Measurements from ENCODE around the gene SYK.
A peak's percentile ranks its signal among the peaks of the same experiment; 100 is the strongest.

SYK gene

DNA sequence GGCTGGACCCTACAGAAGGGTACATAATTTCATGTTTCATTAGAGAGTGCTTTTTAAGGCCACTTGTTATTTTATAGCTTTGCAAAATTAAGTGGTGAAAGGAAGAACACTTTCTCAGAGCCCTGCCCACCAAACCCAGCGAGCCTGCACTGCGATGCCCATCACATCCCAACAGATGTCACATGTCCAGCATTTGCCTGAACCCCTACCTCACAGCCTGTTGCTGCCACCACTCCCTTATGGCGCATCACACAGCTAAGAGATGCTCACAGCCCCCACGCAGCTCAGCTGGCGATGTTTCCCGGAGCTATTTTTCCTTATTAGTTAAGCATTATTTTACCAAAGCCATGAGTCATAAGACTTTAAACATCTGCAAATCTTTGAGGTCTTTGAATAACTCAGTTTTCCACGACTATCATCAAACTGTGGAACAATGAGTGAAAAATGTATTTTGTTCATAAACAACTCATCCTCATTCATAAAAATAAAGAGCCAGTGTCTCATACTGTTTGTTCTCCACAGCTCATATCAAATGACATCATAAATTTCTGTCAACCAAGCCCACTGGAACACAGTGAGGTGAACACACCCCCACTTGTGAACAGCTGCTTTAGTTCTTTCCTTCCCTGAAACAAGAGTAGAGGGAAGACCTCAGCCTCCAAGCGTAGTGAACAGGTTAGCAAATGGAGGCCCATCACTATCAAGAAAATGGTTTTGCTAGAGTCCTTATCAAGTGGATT is 104.9 kb downstream of the SYK start:
- DNase-seq (ENCODE audit: low read depth in 2 of 2), result no peak

DNA sequence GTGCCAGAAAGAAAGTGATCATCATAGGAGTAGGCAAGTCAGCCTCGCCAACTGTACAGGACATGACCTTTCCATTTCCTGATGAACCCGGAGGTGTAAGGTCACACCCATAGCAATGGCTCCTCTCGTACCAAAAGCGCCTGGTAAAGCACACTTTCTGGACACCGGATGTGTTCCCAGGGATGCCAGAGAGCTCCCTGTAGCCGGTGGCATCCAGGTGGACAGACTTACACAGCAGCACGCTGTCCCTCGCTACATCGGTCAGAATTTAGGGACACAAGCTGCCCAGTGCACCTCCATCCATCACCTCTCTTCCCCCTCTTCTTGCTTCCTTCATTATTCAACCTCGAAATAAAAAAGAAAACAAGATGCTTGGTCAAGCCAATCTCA is 105.4 kb downstream of the SYK start:
- DNase-seq (ENCODE audit: low read depth in 2 of 2), result no peak

DNA sequence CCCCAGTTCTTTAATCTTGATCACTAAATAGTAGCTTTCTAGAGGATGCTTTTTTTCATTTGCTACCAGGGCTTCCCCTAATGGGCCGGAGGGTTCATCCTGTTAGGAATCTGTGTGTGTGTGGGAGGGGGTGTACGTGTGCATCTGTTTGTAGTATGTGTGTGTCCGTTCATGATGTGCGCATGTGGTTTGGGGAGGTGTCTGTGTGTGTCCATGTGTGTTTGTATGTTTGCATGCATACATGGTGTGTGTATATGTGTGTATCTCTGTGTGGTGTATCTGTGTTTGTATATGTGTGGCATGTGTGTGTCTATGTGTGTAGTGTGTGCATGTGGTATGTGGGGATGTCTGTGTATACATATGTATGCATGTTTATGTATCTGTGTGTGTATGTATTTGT is 106.2 kb downstream of the SYK start:
- no peak for DNase-seq (ENCODE audit: low read depth in 2 of 2)

DNA sequence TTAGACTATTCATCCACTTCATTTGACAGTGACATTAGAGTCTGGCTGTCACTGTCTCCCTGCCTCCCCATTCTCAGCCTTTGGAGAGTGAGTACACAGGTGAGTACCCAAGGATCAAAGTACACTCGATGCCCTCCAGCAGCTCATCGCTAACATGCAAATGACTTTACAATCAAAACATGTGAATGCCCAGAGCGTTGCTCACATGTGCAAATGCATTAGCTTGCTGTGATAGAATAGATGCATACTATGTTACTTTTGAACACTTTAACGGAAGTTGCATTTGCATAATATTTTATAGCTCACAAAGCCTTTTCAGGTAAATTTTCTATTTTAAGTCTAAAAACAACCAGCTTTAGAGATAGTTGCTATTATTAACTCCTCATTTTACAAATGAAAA is 107.6 kb downstream of the SYK start:
- no peak for DNase-seq (ENCODE audit: low read depth in 2 of 2)

DNA sequence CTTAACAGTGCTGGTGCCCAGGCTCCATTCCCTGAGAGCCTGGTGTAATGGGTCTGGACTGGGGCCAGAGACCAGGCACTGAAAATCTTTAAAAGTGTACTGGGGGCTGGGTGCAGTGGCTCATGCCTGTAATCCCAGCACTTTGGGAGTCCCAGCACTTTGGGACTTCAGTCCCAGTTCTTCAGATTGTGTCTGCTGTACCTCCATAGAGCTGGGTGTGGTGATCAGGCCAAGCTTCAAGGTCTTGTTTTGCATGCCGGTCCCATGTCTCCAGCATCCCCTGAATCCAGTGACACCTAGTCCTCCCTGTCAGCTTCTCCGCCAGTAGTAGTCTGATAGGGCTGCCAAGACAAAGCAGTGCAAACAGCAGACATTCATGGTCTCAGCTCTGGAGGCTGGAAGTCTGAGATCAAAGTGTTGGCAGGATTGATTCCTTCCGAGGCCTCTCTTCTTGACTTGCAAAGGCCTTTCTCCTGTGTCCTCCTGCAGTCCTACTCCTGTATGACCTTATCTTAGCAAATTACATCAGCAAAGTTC is 108.2 kb downstream of the SYK start:
- DNase-seq (ENCODE audit: low read depth in 2 of 2), result no peak

DNA sequence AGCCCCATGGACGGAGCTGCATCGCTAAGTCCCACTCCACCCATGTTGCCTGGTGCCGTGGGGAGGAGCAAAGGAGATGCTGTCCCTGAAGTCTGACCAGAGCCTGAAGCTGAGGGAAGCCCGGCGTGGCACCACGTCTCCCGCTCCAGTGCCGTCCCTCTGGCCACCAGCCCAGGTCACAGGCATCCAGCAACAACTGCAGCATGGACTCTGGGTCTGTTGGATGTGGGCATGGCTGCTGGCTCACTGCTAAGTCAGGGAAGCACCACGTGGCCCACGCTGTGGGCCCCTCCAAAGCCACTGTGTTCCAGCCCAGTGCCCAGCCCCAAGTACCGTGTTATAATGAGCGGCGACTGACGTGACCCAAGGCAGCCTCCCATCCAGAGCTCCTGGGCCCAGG is 112.6 kb downstream of the SYK start:
- no peak for DNase-seq (ENCODE audit: low read depth in 2 of 2)

DNA sequence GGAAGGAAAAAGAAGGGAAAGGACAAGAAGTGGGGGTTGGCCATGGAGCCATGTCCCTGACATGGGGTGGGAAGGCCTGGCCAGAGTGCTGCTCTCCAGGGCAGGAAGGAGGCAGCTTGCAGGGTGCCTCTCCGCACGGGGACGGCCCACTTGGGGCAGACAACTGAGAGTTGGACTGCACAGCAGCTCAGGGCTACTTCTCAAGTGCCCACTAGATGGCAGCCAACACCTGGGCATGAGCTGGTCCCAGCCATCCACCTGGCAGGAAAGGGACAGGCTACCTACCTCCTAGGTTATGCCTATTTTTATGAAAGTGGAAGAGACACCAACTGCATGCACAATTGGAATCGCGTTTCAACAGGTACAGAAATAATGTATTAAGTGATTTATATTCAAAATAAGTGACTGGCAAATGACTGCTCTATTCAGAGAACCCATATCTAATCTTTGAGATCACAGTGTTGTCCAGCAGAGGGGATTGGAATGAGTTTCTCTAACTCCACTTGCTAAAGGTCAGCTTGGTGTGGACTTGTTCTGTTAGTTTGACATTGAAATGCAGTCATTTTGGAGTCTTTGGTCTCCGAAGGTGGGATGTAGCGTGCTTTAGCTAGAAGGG is 113.4 kb downstream of the SYK start:
- DNase-seq (ENCODE audit: low read depth in 2 of 2), result peak; percentile 57 to 60

DNA sequence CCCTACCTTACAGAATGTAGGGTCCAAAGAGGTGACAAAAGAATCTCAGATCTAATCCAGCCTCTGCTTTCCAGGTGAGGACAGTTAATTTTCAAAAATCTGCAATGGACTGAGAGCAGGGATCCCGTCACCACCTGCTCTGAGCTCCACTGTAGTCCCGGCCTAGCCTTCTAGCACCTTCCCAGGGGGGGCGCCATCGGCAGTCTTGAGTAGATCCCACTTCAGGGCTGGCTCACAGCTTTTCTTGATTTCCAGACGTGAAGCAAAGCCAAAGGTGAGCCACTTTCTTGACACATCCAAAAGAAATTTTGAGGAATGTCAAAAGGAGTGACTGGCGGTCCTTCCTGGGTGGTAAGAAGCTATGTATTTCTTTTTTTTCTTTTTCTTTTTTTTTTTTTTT is 114.1 kb downstream of the SYK start:
- DNase-seq (ENCODE audit: low read depth in 2 of 2), result no peak

DNA sequence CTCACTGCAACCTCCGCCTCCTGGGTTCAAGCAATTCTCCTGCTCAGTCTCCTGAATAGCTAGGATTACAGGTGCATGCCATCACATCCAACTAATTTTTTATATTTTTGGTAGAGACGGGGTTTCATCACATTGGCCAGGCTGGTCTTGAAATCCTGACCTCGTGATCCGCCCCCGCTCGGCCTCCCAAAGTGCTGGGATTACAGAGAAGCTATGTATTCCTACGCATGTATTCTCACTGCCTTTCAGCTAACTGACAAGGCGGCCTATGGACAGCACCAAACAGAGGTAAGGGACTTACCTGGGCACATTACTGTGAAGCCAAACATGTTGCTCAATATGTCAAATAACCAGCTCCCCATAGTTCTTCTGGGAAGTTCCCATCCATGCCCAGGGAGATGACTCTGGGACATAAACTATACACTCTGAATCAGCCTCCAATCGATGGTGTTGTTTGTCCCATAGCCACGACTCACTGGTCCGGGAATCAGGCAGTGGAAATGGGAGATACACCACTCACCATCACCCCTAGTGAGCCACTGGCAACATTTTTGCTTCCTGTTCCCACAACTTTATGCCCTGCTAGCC is 114.6 kb downstream of the SYK start:
- no peak for DNase-seq (ENCODE audit: low read depth in 2 of 2)

DNA sequence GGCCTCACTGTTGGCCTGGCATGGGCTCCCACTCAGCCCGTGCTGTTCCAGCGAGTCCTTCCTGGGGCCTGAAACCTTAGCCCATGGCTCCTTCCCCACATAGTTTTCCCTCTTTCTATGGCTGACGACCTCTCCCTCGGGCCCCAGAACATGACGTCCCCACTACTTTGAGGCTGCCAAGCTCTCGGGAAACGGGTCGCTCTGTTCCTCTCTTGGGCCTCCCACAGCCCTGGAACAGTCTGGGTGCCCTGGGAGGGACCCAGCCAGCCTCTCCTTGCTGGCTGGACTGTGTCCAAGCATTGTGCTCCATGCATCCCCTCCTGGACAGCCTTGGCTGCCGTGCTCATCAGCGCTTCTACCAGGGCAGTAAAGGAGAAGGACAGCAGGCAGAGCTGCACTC is 118.3 kb downstream of the SYK start:
- no peak for DNase-seq (ENCODE audit: low read depth in 2 of 2)

DNA sequence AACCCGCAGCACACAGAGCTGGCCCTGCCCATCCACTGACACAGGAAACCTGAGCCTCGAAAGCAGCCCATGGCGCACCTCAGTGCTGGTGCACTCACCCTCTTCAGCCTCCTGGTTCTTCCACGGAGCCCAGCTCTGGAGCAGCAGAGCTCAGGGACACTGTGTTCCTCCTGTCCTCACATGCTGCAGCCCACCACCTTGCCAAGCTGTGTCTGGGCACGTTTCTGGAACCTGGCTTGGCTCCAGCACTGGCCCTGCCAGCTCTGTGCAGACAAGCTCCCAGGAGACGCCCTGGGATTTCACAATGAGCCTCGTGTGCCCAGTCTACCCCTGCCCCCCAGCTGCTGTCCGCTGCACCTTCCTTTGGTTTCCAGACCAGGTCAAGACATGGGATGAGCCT is 119.5 kb downstream of the SYK start:
- no peak for DNase-seq (ENCODE audit: low read depth in 2 of 2)

DNA sequence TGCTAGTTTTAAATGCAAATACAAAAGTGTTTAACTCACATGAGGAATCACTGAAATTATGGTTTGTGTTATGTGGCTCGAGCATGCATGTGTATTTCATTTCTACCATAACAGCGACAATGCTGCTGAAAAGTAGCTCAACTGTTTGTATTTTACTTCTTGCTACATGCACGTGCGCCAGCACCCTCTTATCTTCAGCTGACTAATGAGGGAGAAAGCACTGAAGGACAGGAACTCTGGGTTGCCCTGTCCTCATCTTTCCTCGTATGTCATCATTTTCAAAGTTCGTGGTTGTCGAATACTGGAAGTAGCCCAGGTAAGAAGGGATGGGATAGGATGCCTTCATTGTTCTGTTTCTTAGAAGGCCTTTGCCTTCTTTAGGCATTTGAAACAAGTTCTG is 120.3 kb downstream of the SYK start:
- no peak for DNase-seq (ENCODE audit: low read depth in 2 of 2)

DNA sequence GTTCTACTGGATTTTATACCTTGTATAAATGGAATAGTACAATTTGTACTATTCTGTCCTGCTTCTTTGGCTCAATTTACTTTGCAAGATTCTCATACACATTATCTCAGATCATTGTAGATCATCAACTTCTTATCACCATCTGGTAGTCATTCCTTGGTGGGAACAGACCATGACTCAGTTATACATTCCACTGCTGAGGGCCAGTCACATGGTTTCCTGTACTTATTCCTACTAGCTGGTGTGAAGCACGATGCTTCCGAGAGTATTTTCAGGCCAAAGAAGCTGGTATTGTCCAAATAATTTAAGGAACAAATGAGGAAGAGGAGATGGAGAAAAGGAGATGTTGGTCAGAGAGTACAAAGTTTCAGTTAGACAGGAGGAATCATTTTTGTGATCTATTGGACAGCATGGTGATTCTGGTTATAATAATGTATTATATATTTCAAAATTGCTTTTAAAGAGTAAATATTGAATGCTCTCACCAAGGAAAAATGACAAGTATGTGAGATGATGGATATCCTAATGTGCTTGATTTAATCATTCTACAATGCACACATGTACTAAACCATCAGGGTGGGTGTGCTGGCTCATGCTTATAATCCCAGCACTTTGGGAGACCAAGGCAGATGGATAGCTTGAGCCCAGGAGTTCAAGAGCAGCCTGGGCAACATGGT is 124.1 kb downstream of the SYK start:
- no peak for DNase-seq (ENCODE audit: low read depth in 2 of 2)

DNA sequence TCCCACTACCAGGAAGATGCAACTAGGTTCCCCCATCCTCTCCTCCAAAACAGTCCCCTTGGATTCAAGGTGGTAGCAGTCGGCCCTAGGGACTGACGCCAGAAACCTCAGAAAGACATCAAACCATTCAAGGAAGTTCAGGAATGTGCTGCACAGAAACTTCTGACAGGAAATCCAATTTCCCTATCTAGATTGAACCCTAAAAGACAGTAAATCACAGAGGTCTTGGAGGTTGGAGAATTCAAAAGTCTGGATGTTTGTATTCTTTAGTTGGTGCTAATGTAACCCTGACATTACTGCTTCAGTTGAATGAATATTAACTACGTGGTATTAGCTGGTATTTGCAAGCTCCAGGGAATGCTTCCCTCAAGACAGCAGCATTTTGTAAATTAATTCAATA is 125.3 kb downstream of the SYK start:
- DNase-seq (ENCODE audit: low read depth in 2 of 2), result no peak

DNA sequence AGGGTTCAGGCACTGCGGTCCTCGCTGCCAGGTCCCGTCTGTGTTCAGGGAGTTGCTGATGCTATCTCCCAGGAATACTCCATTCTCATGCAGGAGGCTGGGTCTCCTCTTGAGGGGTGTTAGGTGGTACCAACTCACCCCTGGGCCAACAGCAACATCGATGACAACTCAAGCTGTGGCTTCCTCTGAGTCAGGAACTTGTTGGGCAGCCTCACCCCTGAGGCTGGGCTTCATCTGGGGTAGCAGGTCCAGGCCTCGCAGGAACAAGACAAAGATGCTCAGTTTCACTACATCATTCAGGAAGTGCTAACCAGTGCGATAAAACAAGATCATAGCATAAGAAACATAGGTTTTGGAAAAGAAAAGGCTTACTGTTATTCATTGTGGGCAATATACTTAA is 125.9 kb downstream of the SYK start:
- no peak for DNase-seq (ENCODE audit: low read depth in 2 of 2)

DNA sequence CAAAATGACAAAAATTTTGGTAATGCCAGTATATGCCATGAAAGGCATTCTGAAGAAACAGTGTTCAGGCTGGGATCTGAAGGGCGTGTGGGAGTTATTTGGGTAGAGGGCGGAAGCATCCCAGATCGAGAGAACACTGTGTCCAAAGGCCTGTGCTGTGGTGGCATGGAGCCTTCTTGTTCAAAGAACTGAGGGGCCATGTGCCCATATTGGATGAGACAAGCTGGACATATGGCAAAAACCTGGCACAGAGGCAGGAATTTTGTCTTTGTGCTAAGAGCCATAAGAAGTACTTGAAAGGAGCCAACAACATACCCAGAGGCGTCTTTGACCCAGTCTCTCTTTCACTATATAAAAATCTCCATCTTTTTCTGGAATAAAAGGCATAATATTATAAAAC is 128.0 kb downstream of the SYK start:
- DNase-seq (ENCODE audit: low read depth in 2 of 2), result no peak

DNA sequence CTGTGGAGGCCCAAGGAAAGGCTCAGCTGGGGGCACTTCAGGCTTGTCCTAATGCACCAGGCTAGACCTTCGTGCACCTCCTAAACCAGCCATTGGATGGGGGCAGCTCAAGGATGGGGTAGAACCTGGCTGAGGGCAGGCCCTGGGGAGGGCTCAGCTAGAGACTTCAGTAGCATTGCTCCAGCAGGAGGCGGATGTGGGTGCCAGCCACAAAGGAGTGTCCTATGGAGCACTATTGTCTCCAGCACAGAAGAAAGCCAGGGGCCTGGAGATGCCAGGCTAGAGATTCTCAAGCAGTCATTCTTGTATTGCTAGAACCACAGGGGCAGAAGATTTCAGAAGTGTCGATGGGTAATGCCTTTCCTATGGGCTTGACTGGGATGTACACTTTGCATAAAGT is 131.8 kb downstream of the SYK start:
- no peak for DNase-seq (ENCODE audit: low read depth in 2 of 2)

DNA sequence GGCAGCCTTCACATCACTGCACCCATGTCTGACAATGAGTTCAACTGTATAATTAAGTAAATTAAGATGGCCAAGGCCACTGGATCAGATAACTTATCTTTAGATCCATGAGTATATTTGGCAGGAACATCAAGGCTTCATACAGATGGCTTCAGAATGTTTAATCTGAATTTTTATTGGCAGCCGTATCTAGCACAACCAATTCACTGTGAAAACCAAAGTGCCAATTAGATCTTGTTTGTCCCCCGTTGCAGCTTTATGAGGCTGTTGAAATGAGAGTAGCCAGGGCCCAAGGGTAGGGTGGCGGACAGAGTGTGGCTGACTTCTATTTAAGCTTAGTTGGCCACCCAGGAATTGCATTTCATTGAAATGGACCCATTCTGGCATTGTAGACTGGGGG is 137.7 kb downstream of the SYK start:
- DNase-seq (ENCODE audit: low read depth in 2 of 2), result no peak

DNA sequence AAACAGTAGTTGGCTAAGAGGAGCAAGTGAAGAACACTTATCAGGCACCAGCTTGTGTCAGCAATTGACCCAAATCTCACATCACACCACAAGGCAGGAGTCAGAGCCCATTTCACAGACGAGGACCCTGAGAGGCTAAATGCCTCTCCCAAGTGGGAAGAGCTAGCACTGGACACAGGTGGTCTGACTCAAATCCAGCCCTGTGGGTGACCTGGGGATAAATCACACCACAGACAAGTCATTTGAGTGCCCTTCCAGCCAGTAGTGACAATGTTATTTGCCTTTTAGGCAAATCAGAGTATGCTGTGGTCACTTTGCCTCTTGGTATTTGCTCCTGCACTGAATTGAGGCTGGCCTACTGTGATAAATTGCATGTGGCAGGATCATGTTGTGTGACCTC is 138.7 kb downstream of the SYK start:
- DNase-seq (ENCODE audit: low read depth in 2 of 2), result no peak

DNA sequence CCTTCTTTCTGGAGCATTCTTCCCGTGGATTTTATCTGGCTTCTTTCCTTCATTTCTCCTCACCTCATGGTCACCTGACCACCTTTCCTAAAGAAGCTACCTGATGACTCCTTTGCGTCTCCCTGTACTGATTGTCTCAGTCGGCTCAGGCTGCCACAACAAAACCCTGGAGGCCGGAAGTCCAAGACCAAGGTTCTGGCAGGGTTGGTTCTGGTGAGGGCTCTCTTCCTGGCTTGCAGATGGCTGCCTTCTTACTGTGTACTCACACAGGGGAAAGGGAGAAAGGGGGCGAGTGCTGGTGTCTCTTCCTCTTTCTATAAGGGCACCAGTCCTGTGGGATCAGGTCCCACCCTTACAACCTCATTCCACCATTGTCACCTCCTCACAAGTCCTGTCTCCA is 140.0 kb downstream of the SYK start:
- no peak for DNase-seq (ENCODE audit: low read depth in 2 of 2)

DNA sequence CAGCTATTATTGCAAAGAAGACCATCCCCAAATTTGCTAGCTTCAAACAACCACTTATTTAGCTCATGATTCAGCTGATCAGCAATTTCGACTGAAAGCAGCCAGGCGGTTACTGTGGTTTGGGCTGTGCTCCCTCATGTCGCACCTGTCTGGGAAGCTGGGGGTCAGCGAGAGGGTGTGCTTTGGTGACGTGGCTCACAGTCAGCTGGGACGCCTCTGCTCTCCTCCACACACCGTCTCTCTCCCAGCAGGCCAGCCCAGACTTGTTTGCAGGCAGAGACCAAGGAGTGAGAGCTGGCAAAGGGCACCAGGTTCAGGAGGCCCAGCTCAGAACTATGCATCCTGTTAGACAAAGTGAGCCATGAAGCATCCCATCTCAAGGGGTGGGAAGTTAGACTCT is 140.9 kb downstream of the SYK start:
- DNase-seq (ENCODE audit: low read depth in 2 of 2), result no peak

DNA sequence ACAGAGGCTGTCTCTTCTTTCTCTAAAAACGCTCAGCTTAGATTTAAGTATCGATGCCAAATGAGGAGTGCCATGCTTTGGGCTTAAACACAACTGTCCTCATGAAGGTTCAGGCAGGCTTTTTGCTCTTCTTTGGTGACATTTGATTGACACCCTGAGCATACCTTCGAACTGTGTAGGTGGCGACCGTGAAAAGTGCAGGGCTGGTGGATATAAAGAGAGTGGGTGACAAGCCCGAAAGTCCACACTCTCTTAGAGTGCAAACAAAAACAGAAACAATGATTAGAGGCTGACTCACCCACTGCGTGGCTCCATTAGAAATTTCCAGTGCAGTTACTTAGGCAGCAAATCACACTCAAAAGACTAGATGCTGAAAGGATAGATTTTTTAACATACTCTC is 141.7 kb downstream of the SYK start:
- no peak for DNase-seq (ENCODE audit: low read depth in 2 of 2)

DNA sequence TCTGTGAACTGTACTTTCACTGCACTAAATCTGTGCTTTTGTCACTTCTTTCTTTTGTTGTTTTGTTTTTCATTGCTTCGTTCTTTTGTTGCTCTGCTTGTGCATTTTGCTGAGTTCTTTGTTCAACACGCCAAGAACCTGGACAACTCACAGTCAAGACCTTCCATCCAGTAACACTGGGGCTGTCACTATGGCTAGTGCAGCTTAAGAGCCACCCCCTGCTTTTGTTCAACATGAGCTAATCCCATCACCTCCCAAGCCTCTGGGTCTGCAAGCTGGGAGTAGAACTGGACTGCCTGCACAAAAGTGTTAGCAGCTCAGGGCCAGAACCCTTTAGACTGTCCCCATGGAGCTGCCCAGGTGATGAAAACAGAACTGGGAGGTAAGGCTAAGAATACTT is 143.7 kb downstream of the SYK start:
- no peak for DNase-seq (ENCODE audit: low read depth in 2 of 2)

Measured in stimulated activated CD8-positive, alpha-beta memory T cell treated with anti-CD3 and anti-CD28 coated beads, Interleukin-7, amount 100 ng/mL, for 4 hours (primary cell).